ENCODE measurements around the gene OGDHL. TPM values are rescaled to one million over a fixed set of nuclear protein-coding genes. Genes with fewer than 3 reads are reported as not detected.

Gene OGDHL
- total and polyA plus RNA-seq, 5 donors = 3.6 to 12.1 (median 8.3) TPM

DNA sequence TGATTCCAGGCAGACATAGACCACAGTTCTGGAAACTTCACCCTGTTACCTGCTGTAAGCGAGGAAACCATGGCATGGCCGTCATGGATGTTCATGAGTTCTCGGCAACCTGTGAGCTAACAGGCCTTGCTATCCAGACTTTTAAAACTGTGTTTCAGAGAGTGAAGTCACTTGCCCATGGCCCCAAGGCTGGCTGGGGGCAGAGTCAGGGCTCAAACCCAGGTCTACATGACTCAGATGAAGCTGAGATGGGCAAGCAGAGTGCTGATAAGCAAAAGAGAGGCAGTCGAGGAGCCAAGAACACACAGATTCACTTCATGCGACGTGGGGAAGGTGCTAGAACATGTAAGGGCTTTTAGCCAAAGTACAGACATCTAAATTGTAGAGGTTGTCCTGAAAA lies 51.2 kb downstream of the OGDHL start:
- no peak for ATAC-seq
- no peaks in the 10 kb centered on the region for H3K27me3 ChIP-seq (ENCODE audit: control insufficient read depth, insufficient read depth)
- H3K4me1 ChIP-seq (ENCODE audit: control insufficient read depth, insufficient read depth, low read length) = no peaks in the 10 kb centered on the region
- 74% methylated on average over 6 of the region's 6 CpGs for WGBS
- no peak overlapping the region for H3K4me3 ChIP-seq (ENCODE audit: low read length)
- H3K27ac ChIP-seq (ENCODE audit: low read length) = no peak overlapping the region
- no peaks in the 10 kb centered on the region for H3K9me3 ChIP-seq (ENCODE audit: control insufficient read depth, low read length)
- no peak for DNase-seq
- intact Hi-C loops (cut with DNase I) = no loop called here

DNA sequence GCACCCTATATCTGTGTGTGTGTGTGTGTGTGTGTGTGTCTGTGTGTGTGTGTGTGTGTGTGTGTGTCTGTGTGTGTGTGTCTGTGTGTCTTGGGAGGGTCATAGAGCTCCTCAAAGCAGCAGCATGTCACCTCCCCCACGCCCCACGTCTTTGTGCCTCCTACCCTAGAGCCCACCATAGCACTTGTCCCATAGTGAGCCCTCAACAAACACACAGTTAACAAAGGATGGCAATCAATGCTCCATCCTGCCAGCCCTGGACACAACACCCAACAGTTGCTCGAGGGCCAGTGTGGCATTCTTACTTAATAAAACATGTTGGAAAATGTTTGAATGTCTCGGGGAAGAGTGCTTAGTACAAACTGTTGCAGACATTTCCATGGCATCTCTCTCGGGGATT lies 52.2 kb downstream of the OGDHL start:
- no peaks in the 10 kb centered on the region for H3K27me3 ChIP-seq (ENCODE audit: control insufficient read depth, insufficient read depth)
- intact Hi-C loops (cut with DNase I) = no loop called here
- ATAC-seq = no peak
- WGBS = 52% methylated on average over 5 of the region's 5 CpGs
- DNase-seq = no peak
- no peaks in the 10 kb centered on the region for H3K9me3 ChIP-seq (ENCODE audit: control insufficient read depth, low read length)
- no peak overlapping the region for H3K27ac ChIP-seq (ENCODE audit: low read length)
- H3K4me1 ChIP-seq (ENCODE audit: control insufficient read depth, insufficient read depth, low read length) = no peaks in the 10 kb centered on the region
- no peak overlapping the region for H3K4me3 ChIP-seq (ENCODE audit: low read length)

DNA sequence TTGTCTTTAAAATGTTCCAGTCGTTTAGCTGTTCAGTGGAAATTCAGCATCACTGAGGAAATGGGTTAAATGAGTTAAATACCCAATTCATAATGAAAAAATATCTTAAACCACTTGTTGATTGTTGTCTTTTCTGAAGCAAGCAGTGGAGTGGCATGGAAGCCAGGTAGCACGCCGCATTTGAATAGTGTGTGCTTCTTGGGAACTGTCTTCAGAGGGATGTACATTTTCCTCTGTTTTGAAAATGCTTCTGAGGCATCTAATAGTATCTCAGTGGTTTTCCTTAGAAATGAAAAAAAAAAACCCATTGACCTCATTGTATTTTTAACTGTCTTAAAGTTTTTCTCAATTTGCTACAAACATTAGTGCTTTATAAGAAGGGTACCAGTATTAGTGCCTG lies 54.5 kb downstream of the OGDHL start:
- no peaks in the 10 kb centered on the region for H3K27me3 ChIP-seq (ENCODE audit: control insufficient read depth, insufficient read depth)
- H3K9me3 ChIP-seq (ENCODE audit: control insufficient read depth, low read length) = no peaks in the 10 kb centered on the region
- DNase-seq (no peak), ATAC-seq (no peak)
- H3K4me3 ChIP-seq (ENCODE audit: low read length) = no peak overlapping the region
- H3K27ac ChIP-seq (ENCODE audit: low read length) = no peak overlapping the region
- no peaks in the 10 kb centered on the region for H3K4me1 ChIP-seq (ENCODE audit: control insufficient read depth, insufficient read depth, low read length)
- intact Hi-C loops (cut with DNase I) = no loop called here
- 79% methylated on average over 3 of the region's 3 CpGs for WGBS

DNA sequence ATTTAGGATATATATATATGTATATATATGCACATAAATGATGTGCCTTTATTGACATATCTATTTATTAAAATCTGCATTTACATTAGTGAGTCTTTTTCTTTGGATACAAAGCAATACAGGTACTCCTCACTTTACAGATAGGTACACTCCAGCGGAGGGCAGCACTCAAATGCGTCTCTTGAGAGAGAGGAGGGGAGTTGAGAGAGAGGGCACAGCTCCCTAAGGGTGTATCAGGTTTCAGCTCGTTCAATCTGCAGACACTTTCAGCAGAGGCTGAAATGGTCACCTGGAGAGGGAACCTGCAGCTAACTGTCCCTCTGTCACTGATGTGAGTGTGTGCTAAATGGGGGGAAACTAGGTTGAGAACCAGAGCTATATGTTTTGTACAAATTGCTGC lies 61.1 kb downstream of the OGDHL start:
- H3K27ac ChIP-seq (ENCODE audit: low read length) = no peak overlapping the region
- no peak overlapping the region for H3K4me3 ChIP-seq (ENCODE audit: low read length)
- H3K27me3 ChIP-seq (ENCODE audit: control insufficient read depth, insufficient read depth) = no peaks in the 10 kb centered on the region
- ATAC-seq = no peak
- whole genome bisulfite sequencing = 1% methylated on average over 3 of the region's 3 CpGs
- no peak for DNase-seq
- H3K4me1 ChIP-seq (ENCODE audit: control insufficient read depth, insufficient read depth, low read length) = no peaks in the 10 kb centered on the region
- H3K9me3 ChIP-seq (ENCODE audit: control insufficient read depth, low read length) = no peaks in the 10 kb centered on the region
- intact Hi-C loops (cut with DNase I) = no loop called here

DNA sequence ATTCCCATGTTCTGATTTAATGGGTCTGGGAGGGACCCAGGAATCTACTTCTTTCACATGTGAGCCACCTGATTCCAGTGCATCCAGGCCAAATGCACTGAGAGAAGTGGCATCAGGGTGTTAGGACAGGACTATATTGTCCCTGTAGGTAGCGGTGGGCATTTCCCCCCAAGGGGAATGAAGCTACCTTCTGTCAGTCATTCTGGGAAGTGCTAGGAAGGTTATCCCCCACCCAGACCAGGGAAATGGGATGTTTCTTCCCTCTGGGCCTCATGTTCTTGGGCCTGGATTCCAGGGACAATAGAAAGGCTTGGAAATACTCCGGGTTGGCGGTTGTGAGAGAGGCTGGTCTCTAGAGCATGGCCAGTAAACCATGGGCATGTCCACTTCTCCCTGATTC lies 61.9 kb downstream of the OGDHL start:
- ATAC-seq (no peak), DNase-seq (no peak)
- no peaks in the 10 kb centered on the region for H3K27me3 ChIP-seq (ENCODE audit: control insufficient read depth, insufficient read depth)
- no peaks in the 10 kb centered on the region for H3K9me3 ChIP-seq (ENCODE audit: control insufficient read depth, low read length)
- no peaks in the 10 kb centered on the region for H3K4me1 ChIP-seq (ENCODE audit: control insufficient read depth, insufficient read depth, low read length)
- no peak overlapping the region for H3K4me3 ChIP-seq (ENCODE audit: low read length)
- WGBS = 76% methylated on average over 3 of the region's 3 CpGs
- intact Hi-C loops (cut with DNase I) = no loop called here
- H3K27ac ChIP-seq (ENCODE audit: low read length) = no peak overlapping the region

DNA sequence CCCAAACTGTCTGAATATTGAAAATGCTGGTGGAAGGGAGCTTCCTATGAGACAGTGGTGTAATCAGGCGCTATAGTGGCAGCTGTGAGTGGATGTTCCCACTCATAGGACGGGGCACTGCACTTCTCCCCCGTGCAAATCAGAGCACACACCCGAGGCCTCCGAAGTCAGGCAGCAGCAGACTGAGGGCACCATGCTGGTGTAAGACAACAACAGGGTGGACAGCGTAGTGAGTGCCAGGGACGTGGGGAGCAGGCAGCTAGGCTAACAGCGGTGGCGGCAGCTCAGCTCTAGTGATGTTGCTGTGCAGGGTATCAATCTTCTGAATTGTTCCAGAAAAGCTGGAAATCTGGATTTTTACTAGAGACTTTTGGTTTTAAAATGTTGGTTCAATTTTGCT lies 63.4 kb downstream of the OGDHL start:
- no peak for DNase-seq
- Histone ChIP-seq H3K9me3 (ENCODE audit: control insufficient read depth, low read length) (no peaks in the 10 kb centered on the region), H3K27me3 (ENCODE audit: control insufficient read depth, insufficient read depth) (no peaks in the 10 kb centered on the region), H3K4me3 (ENCODE audit: low read length) (no peak overlapping the region), H3K4me1 (ENCODE audit: control insufficient read depth, insufficient read depth, low read length) (no peaks in the 10 kb centered on the region), H3K27ac (ENCODE audit: low read length) (no peak overlapping the region)
- ATAC-seq = no peak
- intact Hi-C loops (cut with DNase I) = no loop called here
- 67% methylated on average over 9 of the region's 9 CpGs for WGBS

DNA sequence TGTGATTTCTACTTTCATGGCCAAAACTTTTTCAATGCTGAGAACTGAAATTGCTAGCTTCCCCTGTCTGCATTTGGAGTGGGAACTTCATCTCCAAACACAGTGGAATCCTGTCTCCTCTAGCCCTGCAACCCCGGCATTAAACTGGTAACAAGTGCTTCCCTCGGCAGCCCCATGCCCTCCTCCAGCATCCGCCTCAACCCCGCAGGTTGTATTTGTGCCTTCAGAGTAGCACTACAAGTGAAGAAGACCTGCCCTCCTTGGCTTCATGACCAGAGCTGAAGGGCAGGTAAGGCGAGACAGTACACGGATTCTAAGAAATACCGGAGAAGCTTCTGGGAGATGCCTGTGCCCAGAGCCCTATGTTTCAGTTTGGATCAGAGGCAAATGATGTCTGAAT lies 65.8 kb downstream of the OGDHL start:
- intact Hi-C loops (cut with DNase I) = no loop called here
- no peak overlapping the region for H3K4me3 ChIP-seq (ENCODE audit: low read length)
- H3K9me3 ChIP-seq (ENCODE audit: control insufficient read depth, low read length) = no peaks in the 10 kb centered on the region
- no peak overlapping the region for H3K27ac ChIP-seq (ENCODE audit: low read length)
- ATAC-seq (no peak), DNase-seq (no peak)
- H3K27me3 ChIP-seq (ENCODE audit: control insufficient read depth, insufficient read depth) = no peaks in the 10 kb centered on the region
- no peaks in the 10 kb centered on the region for H3K4me1 ChIP-seq (ENCODE audit: control insufficient read depth, insufficient read depth, low read length)
- 74% methylated on average over 7 of the region's 7 CpGs for WGBS

DNA sequence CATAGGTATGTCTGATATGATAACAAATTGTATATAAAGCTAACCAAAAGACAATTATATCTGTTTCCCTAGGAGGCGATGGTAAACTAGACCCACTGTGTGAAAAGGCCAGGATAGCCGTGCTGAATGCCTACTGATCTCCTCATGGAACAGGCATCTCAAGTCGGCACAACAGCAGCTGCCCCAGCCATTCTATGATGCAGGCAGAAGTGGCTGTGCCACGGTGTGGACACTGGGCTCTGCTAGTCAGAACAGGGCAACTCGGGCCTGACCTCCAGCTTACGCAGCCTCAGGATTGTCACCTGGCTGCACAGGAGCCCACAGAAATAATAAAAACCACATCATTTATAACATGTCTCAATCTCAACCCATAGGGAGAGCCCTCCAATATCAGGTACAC lies 67.7 kb downstream of the OGDHL start:
- Histone ChIP-seq H3K4me1 (ENCODE audit: control insufficient read depth, insufficient read depth, low read length) (no peaks in the 10 kb centered on the region), H3K9me3 (ENCODE audit: control insufficient read depth, low read length) (no peaks in the 10 kb centered on the region), H3K4me3 (ENCODE audit: low read length) (no peak overlapping the region), H3K27me3 (ENCODE audit: control insufficient read depth, insufficient read depth) (no peaks in the 10 kb centered on the region), H3K27ac (ENCODE audit: low read length) (no peak overlapping the region)
- 82% methylated on average over 6 of the region's 6 CpGs for WGBS
- no peak for DNase-seq
- no peak for ATAC-seq
- intact Hi-C loops (cut with DNase I) = no loop called here

DNA sequence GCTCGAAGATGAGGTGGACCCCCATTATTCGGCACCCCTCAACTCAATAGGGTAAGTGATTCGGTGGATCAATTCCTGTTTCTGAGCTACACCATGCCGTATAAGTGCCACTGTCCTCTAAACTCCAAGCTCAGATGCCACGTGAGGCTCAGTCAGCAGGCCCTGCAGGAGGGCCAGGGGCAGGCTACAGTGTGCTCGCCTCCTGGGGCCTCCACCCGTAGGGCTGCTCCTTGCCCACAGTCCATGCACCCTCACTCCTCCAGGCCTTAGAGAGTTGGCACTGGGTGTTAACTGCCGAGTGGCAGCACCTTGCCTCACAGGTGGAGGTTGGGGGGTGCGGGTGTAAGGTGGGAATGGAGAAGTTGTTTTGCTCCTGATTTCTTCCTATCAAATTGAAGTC lies 70.5 kb downstream of the OGDHL start:
- intact Hi-C loops (cut with DNase I) = no loop called here
- Histone ChIP-seq H3K4me1 (ENCODE audit: control insufficient read depth, insufficient read depth, low read length) (no peaks in the 10 kb centered on the region), H3K27me3 (ENCODE audit: control insufficient read depth, insufficient read depth) (no peaks in the 10 kb centered on the region), H3K9me3 (ENCODE audit: control insufficient read depth, low read length) (peaks cover 2% of the 10 kb centered on the region), H3K4me3 (ENCODE audit: low read length) (no peak overlapping the region), H3K27ac (ENCODE audit: low read length) (no peak overlapping the region)
- DNase-seq (no peak), ATAC-seq (no peak)
- WGBS = 24% methylated on average over 9 of the region's 9 CpGs

DNA sequence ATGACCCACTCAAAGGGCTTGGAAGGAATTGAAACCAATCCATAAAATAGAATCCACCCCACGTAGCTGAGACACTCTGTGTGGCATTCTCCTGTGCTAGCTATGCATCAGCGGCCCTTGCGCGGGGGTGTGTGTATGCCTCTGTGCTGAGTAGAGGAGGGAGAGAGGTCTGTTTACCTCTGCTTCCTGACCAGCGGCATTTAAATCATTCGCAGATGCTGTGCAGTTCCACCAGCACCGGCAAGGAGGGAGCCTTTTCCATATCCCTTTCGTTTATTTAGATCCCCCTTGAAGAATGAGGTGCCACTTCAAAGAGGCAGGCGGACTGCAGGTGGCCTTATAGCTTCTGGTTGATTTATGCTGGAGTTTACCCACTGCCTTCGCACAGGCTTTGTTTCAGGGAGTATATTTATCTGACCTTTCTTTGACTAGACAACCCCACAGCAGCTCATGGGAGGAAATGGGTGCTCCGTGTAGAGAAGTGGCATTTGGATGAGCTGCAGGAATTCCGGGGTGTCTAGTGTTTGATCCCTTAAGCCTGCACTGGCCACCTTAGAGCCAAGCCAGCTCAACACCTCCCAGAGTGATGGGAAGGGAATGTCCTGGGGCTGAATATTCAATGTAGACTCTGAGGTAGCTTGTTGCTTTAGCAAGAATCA lies 71.3 kb downstream of the OGDHL start:
- H3K27me3 ChIP-seq (ENCODE audit: control insufficient read depth, insufficient read depth) = no peaks in the 10 kb centered on the region
- no peak for ATAC-seq

DNA sequence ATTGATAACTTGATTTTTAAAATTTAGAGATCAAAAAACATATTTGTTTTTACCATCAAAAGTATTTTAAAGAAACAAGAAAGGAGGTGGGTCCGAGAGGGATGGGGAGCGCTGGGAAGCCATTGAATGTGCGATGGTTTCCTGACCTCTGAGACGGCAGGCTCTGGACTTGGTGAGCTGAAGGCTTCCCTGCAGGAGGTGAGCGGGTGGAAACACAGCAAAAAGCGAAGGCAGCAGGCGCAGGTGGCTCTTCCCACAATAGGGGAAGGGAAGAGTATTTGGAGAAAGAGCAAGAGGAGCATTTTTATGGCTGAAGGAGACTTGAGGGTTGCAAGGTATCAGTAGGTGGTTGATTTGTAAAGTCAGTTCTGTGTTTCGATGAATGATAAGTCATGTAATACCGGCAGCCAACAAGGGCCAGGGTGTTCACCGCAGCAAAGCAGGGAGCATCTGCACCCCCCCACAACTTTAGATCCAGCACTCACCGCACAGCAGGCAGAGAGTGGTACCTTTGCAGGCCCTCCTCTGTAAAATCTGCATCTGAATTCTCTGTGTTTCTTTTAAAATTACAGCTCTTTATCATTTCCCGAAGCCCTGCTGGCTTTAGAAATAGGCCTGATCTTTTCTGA lies 72.1 kb downstream of the OGDHL start:
- intact Hi-C loops (cut with DNase I) = no loop called here
- ATAC-seq (no peak), DNase-seq (no peak)
- H3K27ac ChIP-seq (ENCODE audit: low read length) = no peak overlapping the region
- H3K4me1 ChIP-seq (ENCODE audit: control insufficient read depth, insufficient read depth, low read length) = no peaks in the 10 kb centered on the region
- no peaks in the 10 kb centered on the region for H3K27me3 ChIP-seq (ENCODE audit: control insufficient read depth, insufficient read depth)
- 12% methylated on average over 12 of the region's 12 CpGs for WGBS
- peaks cover 2% of the 10 kb centered on the region for H3K9me3 ChIP-seq (ENCODE audit: control insufficient read depth, low read length)
- no peak overlapping the region for H3K4me3 ChIP-seq (ENCODE audit: low read length)

More for the DNA sequence above, 71.3 kb downstream of the OGDHL start:
- Histone ChIP-seq H3K27ac (ENCODE audit: low read length) (no peak overlapping the region), H3K4me1 (ENCODE audit: control insufficient read depth, insufficient read depth, low read length) (no peaks in the 10 kb centered on the region), H3K4me3 (ENCODE audit: low read length) (no peak overlapping the region), H3K9me3 (ENCODE audit: control insufficient read depth, low read length) (peaks cover 2% of the 10 kb centered on the region)
- intact Hi-C loops (cut with DNase I) = no loop called here
- 6% methylated on average over 12 of the region's 12 CpGs for WGBS
- no peak for DNase-seq

DNA sequence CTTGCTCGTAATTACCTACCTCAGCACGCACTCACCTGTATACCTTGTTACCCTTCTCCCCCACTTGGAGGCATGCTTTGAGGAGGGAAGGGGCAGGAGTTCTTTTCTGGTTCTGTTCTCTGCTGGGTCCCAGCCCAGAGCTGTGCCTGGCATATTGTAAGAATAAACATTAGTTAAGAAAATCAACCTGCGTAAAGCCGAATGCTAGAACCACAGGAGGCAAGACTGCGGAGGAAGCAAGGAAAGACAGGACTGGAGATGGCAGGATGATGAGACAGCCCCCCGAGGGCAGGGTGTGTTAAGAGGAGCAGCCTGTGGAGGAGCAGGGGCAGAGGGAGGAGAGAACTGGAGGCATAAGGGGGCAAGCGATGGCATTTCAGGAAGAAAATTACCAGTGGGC lies 73.2 kb downstream of the OGDHL start:
- intact Hi-C loops (cut with DNase I) = no loop called here
- ATAC-seq (no peak), DNase-seq (no peak)
- Histone ChIP-seq H3K27me3 (ENCODE audit: control insufficient read depth, insufficient read depth) (no peaks in the 10 kb centered on the region), H3K27ac (ENCODE audit: low read length) (no peak overlapping the region), H3K4me3 (ENCODE audit: low read length) (no peak overlapping the region), H3K9me3 (ENCODE audit: control insufficient read depth, low read length) (peaks cover 2% of the 10 kb centered on the region), H3K4me1 (ENCODE audit: control insufficient read depth, insufficient read depth, low read length) (no peaks in the 10 kb centered on the region)
- 11% methylated on average over 7 of the region's 7 CpGs for WGBS
